Breast epithelium (tissue), 4 donors: ENCODE measurements around the gene MIEN1. TPM values are rescaled to one million over a fixed set of nuclear protein-coding genes. Genes with fewer than 3 reads are reported as not detected.
A peak's percentile ranks its signal among the peaks of the same experiment; 100 is the strongest.
"Not testable (repeated sequence)": the region's sequence is repeated elsewhere in the genome, so short reads cannot be mapped to it uniquely, and the experiment has no call there.

Experiments used
- DNase-seq, 2 donors: peaks; one replicate each; pipeline ENCODE4 v3.0.0-alpha.2; 2019; ENCODE audit warnings: low spot score in 2 of 2
- H3K27ac ChIP-seq, 2 donors: fragments of 200-600 bp; sonication (generic) in 1 of 2; one replicate each; pipeline ENCODE4 v1.5.1; 2016 to 2019; ENCODE audit warnings: mild to moderate bottlenecking in 1 of 2
- H3K27me3 ChIP-seq, 2 donors: fragments of 200-600 bp; sonication (generic) in 1 of 2; one replicate each; pipeline versions ENCODE4 v1.5.1 to v1.6.0; 2017 to 2019; ENCODE audit warnings: control low read depth in 1 of 2, mild to moderate bottlenecking in 1 of 2
- H3K36me3 ChIP-seq: fragments of 200-600 bp; one replicate; pipeline ENCODE4 v1.5.1; 2019
- H3K4me1 ChIP-seq, 2 donors: fragments of 200-600 bp; sonication (generic); one replicate each; pipeline ENCODE4 v1.5.1; 2016 to 2019; ENCODE audit warnings: control low read depth in 1 of 2
- H3K4me3 ChIP-seq, 3 donors: fragments of 200-600 bp; sonication (generic); 1 replicate in 2 of 3; 2 replicates in 1 of 3; pipeline ENCODE4 v1.5.1; 2016 to 2019; ENCODE audit warnings: mild to moderate bottlenecking in 3 of 3, moderate library complexity in 2 of 3
- H3K9me3 ChIP-seq, 2 donors: fragments of 200-600 bp; sonication (generic) in 1 of 2; one replicate each; pipeline ENCODE4 v1.5.1; 2016 to 2019; ENCODE audit warnings: control low read depth in 1 of 2
- POLR2A ChIP-seq: fragments of 450-650 bp; IDR thresholded peaks from one replicate; pipeline ENCODE4 v1.6.1; 2016; ENCODE audit warnings: antibody characterized with exemption, mild to moderate bottlenecking, moderate library complexity
- POLR2AphosphoS5 ChIP-seq, 3 donors: sonication (generic); formaldehyde crosslinking; IDR thresholded peaks; one replicate each; pipeline ENCODE4 v1.6.1; 2017; ENCODE audit warnings: antibody characterized with exemption in 3 of 3
- intact Hi-C: fragments of 100-400 bp; cut with DNase I; formaldehyde crosslinking; loops from one replicate; pipeline ENCODE4 v1.15.1; 2023; ENCODE audit warnings: low total_unique reads
- total RNA-seq, 3 donors: library from RNA; depleted of rRNA; stranded (reverse); fragments of >200 nt; gene quantifications; one replicate each; pipeline ENCODE4 v1.1.0, GENCODE V29; 2016
- TF ChIP-seq, protein P1 (sequence below), 3 donors: fragments of 450-650 bp; IDR thresholded peaks; one replicate each; pipeline ENCODE4 v1.5.1; 2016 to 2017; ENCODE audit warnings: antibody characterized with exemption in 3 of 3, mild to moderate bottlenecking in 3 of 3, moderate library complexity in 3 of 3

Gene MIEN1
- total RNA-seq, 3 donors from 2014 or later, result 50.7 to 68.2 (median 61.6) TPM

DNA sequence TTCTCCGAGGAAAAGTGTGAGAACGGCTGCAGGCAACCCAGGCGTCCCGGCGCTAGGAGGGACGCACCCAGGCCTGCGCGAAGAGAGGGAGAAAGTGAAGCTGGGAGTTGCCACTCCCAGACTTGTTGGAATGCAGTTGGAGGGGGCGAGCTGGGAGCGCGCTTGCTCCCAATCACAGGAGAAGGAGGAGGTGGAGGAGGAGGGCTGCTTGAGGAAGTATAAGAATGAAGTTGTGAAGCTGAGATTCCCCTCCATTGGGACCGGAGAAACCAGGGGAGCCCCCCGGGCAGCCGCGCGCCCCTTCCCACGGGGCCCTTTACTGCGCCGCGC, 30.5 kb downstream of the MIEN1 start, which contains the start of gene ERBB2:
Gene ERBB2 (plus strand): TSS at position 247 of the 330 bp plus-strand sequence. CDS start 175 bp downstream, outside the sequence.
- peak within 1 kb of the TSS; percentile 94 to 98 for H3K27ac ChIP-seq
- peaks cover 0 to 19% of the 10 kb centered on the region in 2 donors for H3K4me1 ChIP-seq
- no peaks in the 10 kb centered on the region for H3K36me3 ChIP-seq
- no peaks in the 10 kb centered on the region for H3K9me3 ChIP-seq
- peak; percentile 55 for TF ChIP-seq POLR2A
- TF ChIP-seq, protein P1, sequence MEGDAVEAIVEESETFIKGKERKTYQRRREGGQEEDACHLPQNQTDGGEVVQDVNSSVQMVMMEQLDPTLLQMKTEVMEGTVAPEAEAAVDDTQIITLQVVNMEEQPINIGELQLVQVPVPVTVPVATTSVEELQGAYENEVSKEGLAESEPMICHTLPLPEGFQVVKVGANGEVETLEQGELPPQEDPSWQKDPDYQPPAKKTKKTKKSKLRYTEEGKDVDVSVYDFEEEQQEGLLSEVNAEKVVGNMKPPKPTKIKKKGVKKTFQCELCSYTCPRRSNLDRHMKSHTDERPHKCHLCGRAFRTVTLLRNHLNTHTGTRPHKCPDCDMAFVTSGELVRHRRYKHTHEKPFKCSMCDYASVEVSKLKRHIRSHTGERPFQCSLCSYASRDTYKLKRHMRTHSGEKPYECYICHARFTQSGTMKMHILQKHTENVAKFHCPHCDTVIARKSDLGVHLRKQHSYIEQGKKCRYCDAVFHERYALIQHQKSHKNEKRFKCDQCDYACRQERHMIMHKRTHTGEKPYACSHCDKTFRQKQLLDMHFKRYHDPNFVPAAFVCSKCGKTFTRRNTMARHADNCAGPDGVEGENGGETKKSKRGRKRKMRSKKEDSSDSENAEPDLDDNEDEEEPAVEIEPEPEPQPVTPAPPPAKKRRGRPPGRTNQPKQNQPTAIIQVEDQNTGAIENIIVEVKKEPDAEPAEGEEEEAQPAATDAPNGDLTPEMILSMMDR (IDR thresholded peaks at IDR 0.05), result no peak
- TF ChIP-seq POLR2AphosphoS5 (IDR thresholded peaks at IDR 0.05), result peak in 2 of 3 donors; percentile 19 to 81
- intact Hi-C loops, result no loop called here
- peak within 1 kb of the TSS; percentile 78 to 97 (median 87) for H3K4me3 ChIP-seq
- no peaks in the 10 kb centered on the region for H3K27me3 ChIP-seq
- peak; percentile 85 to 89 for DNase-seq

DNA sequence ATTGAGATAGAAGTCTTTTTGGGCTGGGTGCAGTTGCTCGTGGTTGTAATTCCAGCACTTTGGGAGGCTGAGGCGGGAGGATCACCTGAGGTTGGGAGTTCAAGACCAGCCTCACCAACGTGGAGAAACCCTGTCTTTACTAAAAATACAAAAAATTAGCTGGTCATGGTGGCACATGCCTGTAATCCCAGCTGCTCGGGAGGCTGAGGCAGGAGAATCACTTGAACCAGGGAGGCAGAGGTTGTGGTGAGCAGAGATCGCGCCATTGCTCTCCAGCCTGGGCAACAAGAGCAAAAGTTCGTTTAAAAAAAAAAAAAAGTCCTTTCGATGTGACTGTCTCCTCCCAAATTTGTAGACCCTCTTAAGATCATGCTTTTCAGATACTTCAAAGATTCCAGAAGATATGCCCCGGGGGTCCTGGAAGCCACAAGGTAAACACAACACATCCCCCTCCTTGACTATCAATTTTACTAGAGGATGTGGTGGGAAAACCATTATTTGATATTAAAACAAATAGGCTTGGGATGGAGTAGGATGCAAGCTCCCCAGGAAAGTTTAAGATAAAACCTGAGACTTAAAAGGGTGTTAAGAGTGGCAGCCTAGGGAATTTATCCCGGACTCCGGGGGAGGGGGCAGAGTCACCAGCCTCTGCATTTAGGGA, 31.0 kb downstream of the MIEN1 start:
- H3K27me3 ChIP-seq, H3K9me3 ChIP-seq, H3K36me3 ChIP-seq, DNase-seq, intact Hi-C loops: not testable (repeated sequence)
- Histone ChIP-seq H3K4me3 (peak overlapping the region; percentile 78 to 97 (median 87)), H3K27ac (peak overlapping the region; percentile 94 to 98), H3K4me1 (peaks cover 0 to 14% of the 10 kb centered on the region in 2 donors)

DNA sequence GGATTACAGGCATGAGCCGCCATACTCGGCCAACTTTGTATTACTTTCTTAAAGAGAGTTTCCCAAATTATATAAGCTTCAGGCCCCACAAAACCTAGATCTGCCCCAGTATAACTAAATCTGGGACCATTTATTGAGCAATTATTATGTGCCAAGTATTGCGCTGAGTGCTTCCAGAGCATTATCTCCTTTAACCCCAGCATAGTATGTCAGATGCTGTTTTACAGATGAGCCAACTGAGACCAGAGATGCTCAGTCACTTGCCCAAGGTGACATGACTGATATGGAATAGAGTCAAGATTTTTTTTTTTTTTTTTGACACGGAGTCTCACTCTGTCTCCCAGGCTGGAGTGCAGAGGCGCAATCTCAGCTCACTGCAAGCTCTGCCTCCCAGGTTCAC, 32.4 kb downstream of the MIEN1 start:
- no peak for TF ChIP-seq POLR2A
- TF ChIP-seq, protein P1 (IDR thresholded peaks at IDR 0.05), result no peak
- no peak for TF ChIP-seq POLR2AphosphoS5 (IDR thresholded peaks at IDR 0.05)
- peaks cover 0 to 13% of the 10 kb centered on the region in 2 donors for H3K4me1 ChIP-seq
- DNase-seq, result no peak
- H3K4me3 ChIP-seq, result no peak overlapping the region
- no peaks in the 10 kb centered on the region for H3K9me3 ChIP-seq
- H3K27ac ChIP-seq, result no peak overlapping the region
- no peaks in the 10 kb centered on the region for H3K36me3 ChIP-seq
- intact Hi-C loops, result no loop called here
- no peaks in the 10 kb centered on the region for H3K27me3 ChIP-seq

DNA sequence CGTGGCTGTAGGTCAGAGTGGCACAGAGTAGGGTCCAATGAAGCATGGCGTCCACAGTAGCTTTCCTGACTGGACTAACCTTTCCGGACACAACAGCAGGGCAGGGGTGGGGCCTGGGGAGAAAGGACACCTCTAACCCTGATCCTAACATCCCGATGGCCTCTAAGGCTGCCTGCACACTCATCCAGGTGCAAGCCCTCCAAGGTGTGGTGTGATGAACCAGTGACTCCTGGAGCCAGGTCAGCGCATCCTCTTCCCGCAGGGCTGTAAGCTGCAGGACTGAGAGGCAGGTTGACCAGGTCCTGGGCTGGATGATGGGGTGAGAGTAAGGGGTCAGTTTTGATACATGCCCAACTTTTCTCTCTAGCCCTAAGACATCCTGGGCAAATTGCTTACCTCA, 33.6 kb downstream of the MIEN1 start:
- H3K36me3 ChIP-seq, result no peaks in the 10 kb centered on the region
- no peak overlapping the region for H3K27ac ChIP-seq
- no peak for DNase-seq
- H3K4me3 ChIP-seq, result no peak overlapping the region
- H3K4me1 ChIP-seq, result peaks cover 0 to 3% of the 10 kb centered on the region in 2 donors
- H3K9me3 ChIP-seq, result no peaks in the 10 kb centered on the region
- no peak for TF ChIP-seq POLR2A
- TF ChIP-seq POLR2AphosphoS5 (IDR thresholded peaks at IDR 0.05), result no peak
- TF ChIP-seq, protein P1 (IDR thresholded peaks at IDR 0.05), result no peak
- no peaks in the 10 kb centered on the region for H3K27me3 ChIP-seq
- intact Hi-C loops, result no loop called here

DNA sequence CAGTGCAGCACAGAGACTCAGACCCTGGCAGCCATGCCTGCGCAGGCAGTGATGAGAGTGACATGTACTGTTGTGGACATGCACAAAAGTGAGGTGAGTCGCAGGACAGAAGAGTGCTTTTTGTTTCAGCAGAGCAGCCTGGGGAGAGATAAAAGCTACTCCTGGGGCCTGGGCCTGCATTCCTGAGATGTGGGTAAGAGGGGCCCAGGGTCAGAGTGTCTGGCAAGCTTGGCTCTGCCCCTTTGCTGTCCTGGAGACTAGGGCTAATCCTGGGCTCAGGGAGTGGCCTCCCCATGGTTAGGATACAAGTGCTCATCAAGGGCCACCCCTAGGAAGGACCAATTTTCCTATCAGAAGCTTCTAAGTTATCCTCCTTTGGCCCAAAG, 35.2 kb downstream of the MIEN1 start:
- no peak overlapping the region for H3K27ac ChIP-seq
- H3K36me3 ChIP-seq, result no peaks in the 10 kb centered on the region
- intact Hi-C loops, result no loop called here
- no peaks in the 10 kb centered on the region for H3K27me3 ChIP-seq
- no peak for TF ChIP-seq POLR2AphosphoS5 (IDR thresholded peaks at IDR 0.05)
- TF ChIP-seq, protein P1 (IDR thresholded peaks at IDR 0.05), result no peak
- no peak for TF ChIP-seq POLR2A
- H3K9me3 ChIP-seq, result no peaks in the 10 kb centered on the region
- no peak overlapping the region for H3K4me3 ChIP-seq
- H3K4me1 ChIP-seq, result no peaks in the 10 kb centered on the region
- no peak for DNase-seq
